AG04450 (cell line): ENCODE data around the gene TTLL1. TPM values are rescaled to one million over a fixed set of nuclear protein-coding genes. Genes with fewer than 3 reads are reported as not detected.

Source experiments
- CTCF ChIA-PET: fragments of 300-600, 350-600 bp; formaldehyde crosslinking; extraction: SDS; loops from one replicate; lab custom pipeline; 2022; ENCODE audit warnings: antibody characterized with exemption, inconsistent platforms; lab: Charles Lee
- POLR2A ChIA-PET: fragments of 350-600 bp; formaldehyde crosslinking; extraction: SDS; loops from one replicate; lab custom pipeline; 2021; ENCODE audit warnings: antibody characterized with exemption, inconsistent platforms; lab: Yijun Ruan, JAX
- DNase-seq: peaks from one replicate; pipeline ENCODE4 v3.0.0-alpha.2; 2011; ENCODE audit warnings: low read depth, low spot score
- H3K27ac ChIP-seq: one replicate; pipeline ENCODE4 v1.5.1; 2012; ENCODE audit warnings: low read depth, low read length, control low read depth
- H3K27me3 ChIP-seq: one replicate; pipeline ENCODE4 v1.6.0; 2012; ENCODE audit warnings: low read length; ENCODE audit not compliant: control insufficient read depth, insufficient read depth
- H3K4me3 ChIP-seq: 2 replicates; pipeline ENCODE4 v1.5.1; 2011; ENCODE audit warnings: mild to moderate bottlenecking, low read depth, low read length, control low read depth
- H3K9me3 ChIP-seq: 2 replicates; pipeline ENCODE4 v1.5.1; 2012; ENCODE audit warnings: low read length; ENCODE audit not compliant: control insufficient read depth, insufficient read depth
- CTCF ChIP-seq: IDR thresholded peaks from 2 replicates; pipeline ENCODE4 v1.5.1; 2011; ENCODE audit warnings: low read depth, low read length, control low read depth, inconsistent platforms
- polyA plus RNA-seq: library from polyadenylated mRNA; depleted of rRNA; stranded (reverse); fragments of >200 nt; gene quantifications from 2 replicates; pipeline ENCODE4 v1.2.3, GENCODE V29; 2011

TTLL1 gene
- polyA plus RNA-seq, 1 experiment, result 17.5 TPM

- Histone ChIP-seq H3K27me3 (no peaks in the 10 kb centered on the region), H3K4me3 (no peak overlapping the region), H3K9me3 (no peaks in the 10 kb centered on the region), H3K27ac (no peak overlapping the region)
- no peak for DNase-seq
- TF ChIP-seq CTCF, result no peak
- ChIA-PET POLR2A (interaction anchor here (0.7 to 0.9 kb wide), 2 partner anchors 11 to 76 kb away, joined by 3 to 4 read pairs; no protein-coding TSS in a partner anchor), CTCF (no interaction called here)
These were observed 83.1 kb downstream of the TTLL1 start for GRCh38 chr22:43006016-43006505.

DNA sequence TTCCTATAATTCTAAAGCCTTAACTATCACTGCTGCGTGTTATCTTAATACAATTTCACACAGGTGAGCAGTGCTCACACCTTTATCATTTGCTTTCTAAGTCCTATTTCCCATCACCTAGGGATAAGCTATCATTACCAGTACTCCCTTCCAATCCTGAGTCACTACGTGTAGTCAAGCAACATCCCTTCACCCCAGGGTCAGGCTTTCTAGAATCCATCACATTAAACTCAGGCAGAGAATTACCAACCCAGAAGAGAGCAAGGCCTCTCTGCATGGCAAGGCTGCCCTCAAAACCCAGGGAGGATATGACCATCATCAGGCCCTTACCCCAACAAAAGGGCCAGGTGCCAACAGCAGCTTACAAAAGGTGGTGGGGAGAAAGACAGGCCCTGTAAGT lies 84.1 kb downstream of the TTLL1 start:
- CTCF ChIA-PET, result interaction anchor here (1.0 kb wide), 1 partner anchor 29 kb away, joined by 3 read pairs; no protein-coding TSS in a partner anchor
- DNase-seq, result no peak
- POLR2A ChIA-PET, result interaction anchor here (0.7 to 1.1 kb wide), 3 partner anchors 10 to 75 kb away, joined by 3 to 4 read pairs (median 4); partner anchors contain the start of gene PACSIN2

GRCh38 chr22:43004362-43005035 lies 84.7 kb downstream of the TTLL1 start:
- CTCF ChIA-PET, result interaction anchor here (1.0 to 1.4 kb wide), 2 partner anchors 11 to 29 kb away, joined by 3 read pairs; no protein-coding TSS in a partner anchor

More for the DNA sequence above, 84.1 kb downstream of the TTLL1 start:
- H3K9me3 ChIP-seq, result no peaks in the 10 kb centered on the region
- no peak overlapping the region for H3K27ac ChIP-seq
- no peak for TF ChIP-seq CTCF
- H3K4me3 ChIP-seq, result no peak overlapping the region
- no peaks in the 10 kb centered on the region for H3K27me3 ChIP-seq

DNA sequence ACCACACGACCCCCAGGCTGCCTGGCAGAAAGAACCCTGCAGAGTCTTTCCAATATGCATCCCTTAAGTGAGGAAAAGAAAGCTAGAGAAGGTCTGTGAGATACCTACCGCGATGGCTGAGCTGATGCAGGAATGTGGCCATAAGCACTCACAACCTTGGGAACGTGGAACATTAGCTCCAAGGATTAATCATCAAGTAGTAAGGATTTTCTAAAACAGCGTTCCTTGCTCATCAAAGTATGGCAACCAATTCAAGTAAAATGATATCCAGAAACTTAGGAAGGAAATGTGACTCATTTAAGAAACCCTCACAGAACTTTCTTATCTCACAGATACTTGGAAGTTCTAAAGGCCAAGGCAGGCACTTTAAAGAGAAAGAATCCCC lies 87.0 kb downstream of the TTLL1 start:
- ChIA-PET CTCF (interaction anchor here (0.6 to 1.7 kb wide), 2 partner anchors 12 to 51 kb away, joined by 3 to 4 read pairs; no protein-coding TSS in a partner anchor), POLR2A (interaction anchor here (2.5 kb wide), 1 partner anchor 13 kb away, joined by 12 read pairs; the partner anchor contains the start of gene PACSIN2)
- Histone ChIP-seq H3K9me3 (peaks cover 7% of the 10 kb centered on the region; the same call in 1 of the 2 replicates), H3K27ac (peak overlapping the region; percentile 93), H3K27me3 (no peaks in the 10 kb centered on the region), H3K4me3 (peak overlapping the region; percentile 37)
- peak; percentile 66 for DNase-seq
- no peak for TF ChIP-seq CTCF

More at GRCh38 chr22:43004362-43005035, 84.7 kb downstream of the TTLL1 start:
- no peaks in the 10 kb centered on the region for H3K27me3 ChIP-seq
- H3K4me3 ChIP-seq, result no peak overlapping the region
- POLR2A ChIA-PET, result interaction anchor here (1.1 to 1.5 kb wide), 2 partner anchors 9 to 11 kb away, joined by 4 to 7 read pairs; partner anchors contain the start of gene PACSIN2
- TF ChIP-seq CTCF, result no peak
- H3K9me3 ChIP-seq, result no peaks in the 10 kb centered on the region
- H3K27ac ChIP-seq, result peak overlapping the region; percentile 53
- DNase-seq, result no peak
